Esophagus squamous epithelium (tissue), 4 donors: ENCODE measurements around the gene STAT2.
"Not testable (repeated sequence)": the region's sequence is repeated elsewhere in the genome, so short reads cannot be mapped to it uniquely, and the experiment has no call there.

Experiments
- POLR2A ChIP-seq, 4 donors: fragments of 450-650 bp; IDR thresholded peaks; one replicate each; pipeline ENCODE4 v1.6.1; 2017; ENCODE audit warnings: antibody characterized with exemption in 4 of 4, mild to moderate bottlenecking in 4 of 4, moderate library complexity in 3 of 4
- TF ChIP-seq, protein P1 (sequence below), 6 experiments: fragments of 450-650 bp in 4 of 6; fragments of 200-600 bp in 2 of 6; sonication (generic) in 2 of 6; IDR thresholded peaks; one replicate each; pipeline ENCODE4 v1.5.1; 2016 to 2019; ENCODE audit warnings: antibody characterized with exemption in 6 of 6, mild to moderate bottlenecking in 4 of 6, moderate library complexity in 4 of 6

DNA sequence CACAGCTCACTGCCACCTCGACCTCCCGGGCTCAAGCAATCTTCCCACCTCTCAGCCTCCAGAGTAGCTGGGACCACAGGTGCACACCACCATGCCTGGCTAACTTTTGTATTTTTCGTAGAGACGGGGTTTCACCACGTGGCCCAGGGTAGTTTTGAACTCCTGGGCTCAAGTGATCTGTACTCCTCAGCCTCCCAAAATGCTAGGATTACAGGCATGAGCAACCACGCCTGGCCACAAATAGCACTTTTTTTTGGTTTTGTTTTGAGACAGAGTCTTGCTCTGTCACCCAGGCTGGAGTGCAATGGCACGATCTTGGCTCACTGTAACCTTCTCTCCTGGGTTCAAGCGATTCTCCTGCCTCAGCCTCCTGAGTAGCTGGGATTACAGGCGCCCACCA lies 12.7 kb downstream of the STAT2 start:
- TF ChIP-seq, protein P1, sequence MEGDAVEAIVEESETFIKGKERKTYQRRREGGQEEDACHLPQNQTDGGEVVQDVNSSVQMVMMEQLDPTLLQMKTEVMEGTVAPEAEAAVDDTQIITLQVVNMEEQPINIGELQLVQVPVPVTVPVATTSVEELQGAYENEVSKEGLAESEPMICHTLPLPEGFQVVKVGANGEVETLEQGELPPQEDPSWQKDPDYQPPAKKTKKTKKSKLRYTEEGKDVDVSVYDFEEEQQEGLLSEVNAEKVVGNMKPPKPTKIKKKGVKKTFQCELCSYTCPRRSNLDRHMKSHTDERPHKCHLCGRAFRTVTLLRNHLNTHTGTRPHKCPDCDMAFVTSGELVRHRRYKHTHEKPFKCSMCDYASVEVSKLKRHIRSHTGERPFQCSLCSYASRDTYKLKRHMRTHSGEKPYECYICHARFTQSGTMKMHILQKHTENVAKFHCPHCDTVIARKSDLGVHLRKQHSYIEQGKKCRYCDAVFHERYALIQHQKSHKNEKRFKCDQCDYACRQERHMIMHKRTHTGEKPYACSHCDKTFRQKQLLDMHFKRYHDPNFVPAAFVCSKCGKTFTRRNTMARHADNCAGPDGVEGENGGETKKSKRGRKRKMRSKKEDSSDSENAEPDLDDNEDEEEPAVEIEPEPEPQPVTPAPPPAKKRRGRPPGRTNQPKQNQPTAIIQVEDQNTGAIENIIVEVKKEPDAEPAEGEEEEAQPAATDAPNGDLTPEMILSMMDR (IDR thresholded peaks at IDR 0.05): not testable (repeated sequence)
- not testable (repeated sequence) for TF ChIP-seq POLR2A (IDR thresholded peaks at IDR 0.05)
